ENCODE data around the gene MRPL18.

The MRPL18 gene

DNA sequence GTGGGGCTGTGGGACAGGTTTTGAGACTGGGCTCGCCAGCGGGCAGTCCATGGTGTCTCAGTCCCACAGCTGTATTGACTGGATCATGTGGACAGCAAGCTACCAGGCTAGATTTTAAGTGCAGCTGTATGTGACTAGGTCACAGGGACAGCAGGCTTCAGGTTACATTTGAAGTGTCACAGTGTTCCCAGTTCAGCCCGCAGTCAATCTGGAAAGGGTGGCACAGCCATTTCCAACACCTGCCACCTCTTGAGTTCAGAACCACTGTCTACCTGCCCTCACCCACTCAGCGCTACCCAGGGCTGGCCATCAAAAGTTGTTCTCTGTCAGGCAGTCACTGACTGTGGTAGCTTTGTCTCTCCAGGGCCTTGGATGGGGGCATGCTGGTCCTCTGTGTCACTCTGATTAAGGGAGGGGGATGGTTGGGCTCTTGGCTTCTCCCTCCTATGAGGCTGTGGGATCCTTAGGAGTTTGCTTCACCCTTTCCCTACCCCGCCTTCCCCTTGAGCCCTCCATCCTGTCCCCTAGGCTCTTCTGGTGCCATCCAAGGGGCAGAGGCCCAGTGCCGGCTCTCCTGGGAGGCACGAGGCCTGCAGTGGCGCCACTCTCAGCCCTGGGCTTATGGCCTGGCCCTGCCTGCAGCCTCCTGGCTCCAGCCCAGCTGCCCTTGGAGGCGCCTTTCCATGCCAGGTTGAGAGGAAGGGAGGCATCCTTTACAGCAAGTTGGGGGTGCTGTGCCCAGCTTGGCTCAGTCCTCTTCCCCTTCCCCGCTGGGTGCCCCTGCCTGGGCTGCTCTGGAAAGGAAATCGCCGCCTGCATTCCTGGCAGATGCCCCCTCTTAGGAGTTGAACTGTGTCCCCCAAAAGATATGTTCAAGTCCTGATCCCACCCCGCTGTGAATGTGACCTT lies 54.7 kb downstream of the MRPL18 start:
- DNase-seq = no peak

All from NCI-H1694 treated with DMSO at 0.1 percent for 48 hours (cell line).